ENCODE data around the gene CAMKMT.

CAMKMT gene

GRCh38 chr2:44772131-44772530, 410.4 kb downstream of the CAMKMT start:
- DNase-seq (ENCODE audit: low read depth), result no peak

- DNase-seq (ENCODE audit: low read depth), result no peak
Measured at GRCh38 chr2:44772669-44773378, 411.1 kb downstream of the CAMKMT start.

- DNase-seq (ENCODE audit: low read depth), result no peak
Measured at GRCh38 chr2:44774826-44775492, 413.2 kb downstream of the CAMKMT start.

GRCh38 chr2:44777036-44777435, 415.3 kb downstream of the CAMKMT start:
- DNase-seq (ENCODE audit: low read depth), result no peak

- DNase-seq (ENCODE audit: low read depth), result no peak
Measured at GRCh38 chr2:44777537-44777936, 415.8 kb downstream of the CAMKMT start.

- DNase-seq (ENCODE audit: low read depth), result no peak
Measured at GRCh38 chr2:44778221-44778654, 416.5 kb downstream of the CAMKMT start.

GRCh38 chr2:44778671-44779476, 417.1 kb downstream of the CAMKMT start:
- DNase-seq (ENCODE audit: low read depth), result no peak

GRCh38 chr2:44779793-44780192, 418.0 kb downstream of the CAMKMT start:
- DNase-seq (ENCODE audit: low read depth), result no peak

- DNase-seq (ENCODE audit: low read depth), result no peak
Measured at GRCh38 chr2:44780406-44780805, 418.7 kb downstream of the CAMKMT start.

GRCh38 chr2:44785433-44785832, 423.7 kb downstream of the CAMKMT start:
- DNase-seq (ENCODE audit: low read depth), result no peak

- DNase-seq (ENCODE audit: low read depth), result no peak
Measured at GRCh38 chr2:44786045-44786816, 424.5 kb downstream of the CAMKMT start.

GRCh38 chr2:44786817-44787214, 425.1 kb downstream of the CAMKMT start:
- no peak for DNase-seq (ENCODE audit: low read depth)

- no peak for DNase-seq (ENCODE audit: low read depth)
Measured at GRCh38 chr2:44787663-44788062, 425.9 kb downstream of the CAMKMT start.

- DNase-seq (ENCODE audit: low read depth), result no peak
Measured at GRCh38 chr2:44789446-44789845, 427.7 kb downstream of the CAMKMT start.

- DNase-seq (ENCODE audit: low read depth), result no peak
Measured at GRCh38 chr2:44789971-44790721, 428.4 kb downstream of the CAMKMT start.

GRCh38 chr2:44793322-44793870, 431.6 kb downstream of the CAMKMT start:
- DNase-seq (ENCODE audit: low read depth), result no peak

- no peak for DNase-seq (ENCODE audit: low read depth)
Measured at GRCh38 chr2:44796771-44797170, 435.0 kb downstream of the CAMKMT start.

- no peak for DNase-seq (ENCODE audit: low read depth)
Measured at GRCh38 chr2:44798139-44798659, 436.5 kb downstream of the CAMKMT start.

GRCh38 chr2:44799105-44799504, 437.4 kb downstream of the CAMKMT start:
- DNase-seq (ENCODE audit: low read depth), result no peak

- DNase-seq (ENCODE audit: low read depth), result no peak
Measured at GRCh38 chr2:44799754-44800153, 438.0 kb downstream of the CAMKMT start.

Data from activated T-helper 9 cell treated with anti-CD3 and anti-CD28 coated beads, Interleukin-2, amount 50 U/mL, for 16 hours (primary cell).